Right hindlimb (tissue), 1 donor: ENCODE results near the gene RNF227.

Source experiments
- DNase-seq: peaks from one replicate; pipeline ENCODE4 v3.0.0-alpha.2; 2018

RNF227 gene

DNA sequence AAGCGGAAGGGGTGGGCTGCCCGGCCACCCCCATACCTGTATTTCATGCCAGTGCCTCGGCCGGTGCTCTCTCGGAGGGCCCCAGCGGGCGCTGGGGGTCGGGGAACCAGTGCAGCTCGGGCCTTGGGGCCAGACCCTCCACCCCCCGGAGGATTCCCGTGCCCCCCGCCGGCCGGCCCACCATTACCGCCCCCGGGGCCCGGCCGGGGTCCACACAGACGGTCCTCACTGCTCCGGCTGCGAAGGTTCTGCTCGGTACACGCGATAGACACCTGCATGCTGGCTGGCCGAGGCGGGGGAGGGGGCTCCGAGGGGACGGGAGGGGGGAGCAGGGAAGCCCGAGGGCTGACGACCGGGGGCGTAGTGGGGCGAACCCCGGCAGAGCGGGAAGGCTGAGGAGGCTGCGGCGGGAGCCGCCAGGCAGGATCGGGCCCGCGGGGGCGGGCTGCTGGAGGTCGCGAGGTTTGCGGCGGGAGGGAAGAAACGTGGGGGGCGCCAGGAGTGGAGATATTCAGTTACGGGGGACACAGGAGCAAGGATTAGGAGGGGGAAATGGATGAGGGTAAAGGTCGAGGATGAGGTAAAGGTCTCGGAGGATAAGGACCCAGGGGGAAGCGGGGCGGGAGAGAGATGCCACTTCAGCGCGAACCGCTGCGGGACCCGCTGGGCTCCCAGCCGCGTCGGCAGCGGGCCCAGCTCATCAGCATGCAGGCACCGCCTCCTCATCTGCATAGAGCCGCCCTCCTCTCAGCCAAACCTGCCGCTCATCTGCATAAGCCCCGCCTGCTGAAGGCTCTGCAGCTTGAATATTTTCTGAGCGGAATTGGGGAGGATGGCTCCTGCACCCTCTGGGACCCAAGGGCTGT is 13.3 kb upstream of the RNF227 start, which contains the start of gene KCNAB3:
Gene KCNAB3 (minus strand): TSS at position 699 of the 866 bp plus-strand sequence. CDS start 421 bp downstream, at position 278.
- peak; percentile 85 for DNase-seq

DNA sequence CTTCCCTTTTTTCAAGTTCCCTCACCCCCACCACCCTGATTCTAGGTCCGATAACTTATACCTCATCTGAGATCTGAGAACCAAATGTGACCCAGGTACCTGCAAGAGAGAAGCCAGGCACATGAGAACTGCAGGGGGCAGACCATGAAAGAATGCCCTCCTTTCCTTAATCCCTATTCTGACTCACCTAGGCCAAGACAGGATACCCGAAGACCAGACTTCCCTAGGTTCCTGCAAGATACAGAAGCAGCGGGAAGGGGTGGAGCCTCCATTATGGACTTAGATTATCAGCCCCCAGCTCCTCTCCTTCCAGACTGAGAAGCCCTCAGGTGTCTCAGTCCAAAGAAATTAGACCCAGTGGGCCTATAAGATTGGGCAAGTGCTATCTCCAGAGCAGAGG is 11.5 kb upstream of the RNF227 start:
- DNase-seq: no peak

- DNase-seq: peak; percentile 93
These were observed 6.9 kb upstream of the RNF227 start for GRCh38 chr17:7922845-7923628.

DNA sequence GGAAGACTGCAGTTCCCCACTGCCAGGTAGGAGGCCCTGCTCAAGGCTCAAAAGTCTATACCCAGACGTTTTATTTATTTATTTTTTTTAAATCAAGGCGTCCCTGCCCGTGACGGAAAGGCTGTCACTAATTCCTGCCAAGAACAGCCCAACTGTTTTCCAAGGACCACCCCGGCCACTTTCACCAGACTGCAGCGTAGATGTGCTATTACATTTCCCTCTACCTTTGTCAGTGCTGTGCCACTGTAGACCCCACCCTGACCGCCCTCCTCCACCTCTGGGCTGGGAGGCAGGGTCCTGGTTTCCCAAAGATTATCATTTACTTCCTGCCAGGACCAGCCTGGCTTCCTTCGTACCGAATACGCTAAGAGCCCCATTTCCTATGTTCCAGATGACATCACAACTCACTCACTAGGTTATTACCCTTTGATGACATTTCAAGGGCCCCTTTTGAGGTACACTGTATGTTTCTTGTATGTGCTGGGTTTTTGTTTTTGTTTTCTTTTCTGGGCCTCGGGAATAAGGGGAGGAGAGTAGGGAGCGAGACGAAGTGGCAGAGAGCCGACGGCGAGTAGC is 6.3 kb upstream of the RNF227 start:
- peak; percentile 34 for DNase-seq

DNA sequence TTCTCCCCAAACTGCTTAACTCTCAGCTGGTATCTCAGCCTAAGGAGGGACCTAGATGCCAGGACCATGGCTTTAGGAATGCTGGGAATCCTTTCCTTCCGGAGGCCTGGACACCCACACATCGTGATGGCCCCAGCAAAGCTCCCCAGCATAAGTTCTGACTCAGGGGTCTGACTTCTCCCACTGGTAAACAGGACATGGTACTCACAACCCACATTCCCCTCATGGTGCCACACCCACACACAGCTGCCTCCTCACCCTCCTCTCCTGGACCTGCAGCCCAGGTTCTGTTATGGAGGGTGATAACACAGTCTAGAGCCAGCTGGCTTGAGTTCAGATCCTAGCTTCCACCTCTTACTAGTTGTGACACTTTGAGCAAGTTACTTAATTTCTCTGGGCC is 719 bp upstream of the RNF227 start:
- DNase-seq: no peak

- no peak for DNase-seq
These were observed 245 bp upstream of the RNF227 start for GRCh38 chr17:7916385-7916682.

DNA sequence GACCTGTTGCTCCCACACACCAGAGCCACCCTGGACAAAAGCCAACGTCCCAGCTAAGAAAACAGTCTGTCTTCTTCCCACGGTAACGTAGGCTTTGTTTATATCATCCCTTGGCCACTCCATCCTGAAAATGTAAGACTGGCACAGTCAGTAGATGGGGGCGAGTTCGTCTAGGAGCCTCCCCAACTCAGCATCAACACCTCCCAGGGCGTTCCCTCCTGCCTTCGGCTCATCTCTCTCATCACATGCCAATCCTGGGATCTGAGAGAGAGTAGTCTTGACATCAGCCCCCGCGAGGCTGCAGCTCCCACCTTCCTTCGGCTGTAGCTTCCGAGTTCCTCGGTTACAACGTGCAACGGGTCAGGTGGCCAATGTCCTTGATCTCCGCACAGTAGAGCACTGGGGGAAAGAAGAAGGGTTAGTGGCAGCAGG is 894 bp downstream of the RNF227 start:
- no peak for DNase-seq

- DNase-seq: no peak
These were observed 3.1 kb downstream of the RNF227 start for GRCh38 chr17:7912927-7913524.

GRCh38 chr17:7911116-7911515 is 5.0 kb downstream of the RNF227 start:
- no peak for DNase-seq

DNA sequence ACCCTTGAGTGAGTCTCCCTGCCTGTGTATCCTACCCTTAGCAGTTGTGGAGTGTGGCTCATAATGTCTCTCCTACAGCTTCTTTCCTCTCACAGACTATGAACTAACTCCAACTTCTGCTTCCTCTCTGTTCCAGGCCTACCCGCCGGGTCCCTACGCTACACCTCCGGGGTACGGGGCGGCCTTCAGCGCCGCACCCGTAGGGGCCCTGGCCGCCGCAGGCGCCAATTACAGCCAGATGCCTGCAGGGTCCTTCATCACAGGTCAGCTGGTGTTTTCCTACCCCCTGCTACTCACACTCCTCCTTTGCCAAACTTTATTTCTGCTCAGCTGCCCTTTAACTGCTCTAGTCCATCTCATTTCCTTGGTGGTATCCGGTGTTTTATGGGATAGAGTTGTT is 5.4 kb downstream of the RNF227 start:
- no peak for DNase-seq

GRCh38 chr17:7910281-7910680 is 5.8 kb downstream of the RNF227 start:
- no peak for DNase-seq

DNA sequence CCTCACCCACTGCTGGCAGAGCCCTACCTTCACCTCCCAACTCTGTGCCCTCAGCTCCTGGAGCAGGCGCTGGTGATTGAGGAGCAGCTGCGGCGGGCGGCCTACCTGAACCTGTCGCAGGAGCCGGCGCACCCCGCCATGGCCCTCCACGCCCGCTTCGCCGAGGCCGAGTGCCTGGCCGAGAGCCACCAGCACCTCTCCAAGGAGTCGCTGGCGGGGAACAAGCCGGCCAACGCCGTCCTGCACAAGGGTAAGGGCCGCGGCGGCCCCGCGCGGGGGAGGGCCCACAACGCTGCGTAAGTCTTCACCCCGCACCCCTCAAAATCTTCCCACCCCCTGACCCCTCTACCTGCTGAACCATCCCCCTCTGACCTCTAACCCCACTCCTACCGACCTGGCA is 7.0 kb downstream of the RNF227 start:
- no peak for DNase-seq

- DNase-seq: no peak
These were observed 12.7 kb downstream of the RNF227 start for GRCh38 chr17:7903154-7904103.

DNA sequence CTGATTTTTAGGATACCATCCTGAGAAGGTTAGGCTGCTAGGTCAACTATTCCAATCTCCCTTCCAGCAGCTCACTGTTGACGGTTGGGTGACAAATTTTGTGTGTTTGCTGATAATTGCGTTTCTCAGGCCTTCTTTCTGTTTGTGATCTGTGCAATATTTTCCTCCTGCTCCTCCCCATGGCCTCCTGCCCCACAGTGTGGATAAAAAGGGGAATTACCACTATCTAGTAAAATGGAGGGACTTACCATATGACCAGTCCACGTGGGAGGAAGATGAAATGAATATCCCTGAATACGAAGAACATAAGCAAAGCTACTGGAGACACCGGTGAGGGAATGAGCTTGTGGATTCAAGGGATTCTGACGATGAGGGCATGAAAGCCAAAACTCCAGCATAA is 18.3 kb downstream of the RNF227 start:
- DNase-seq: peak; percentile 58

- no peak for DNase-seq
These were observed 19.0 kb downstream of the RNF227 start for GRCh38 chr17:7897090-7897489.

- no peak for DNase-seq
These were observed 21.2 kb downstream of the RNF227 start for GRCh38 chr17:7894866-7895265.

- DNase-seq: no peak
These were observed 21.9 kb downstream of the RNF227 start for GRCh38 chr17:7894226-7894625.

- peak; percentile 66 for DNase-seq
These were observed 22.8 kb downstream of the RNF227 start for GRCh38 chr17:7893187-7893880.

DNA sequence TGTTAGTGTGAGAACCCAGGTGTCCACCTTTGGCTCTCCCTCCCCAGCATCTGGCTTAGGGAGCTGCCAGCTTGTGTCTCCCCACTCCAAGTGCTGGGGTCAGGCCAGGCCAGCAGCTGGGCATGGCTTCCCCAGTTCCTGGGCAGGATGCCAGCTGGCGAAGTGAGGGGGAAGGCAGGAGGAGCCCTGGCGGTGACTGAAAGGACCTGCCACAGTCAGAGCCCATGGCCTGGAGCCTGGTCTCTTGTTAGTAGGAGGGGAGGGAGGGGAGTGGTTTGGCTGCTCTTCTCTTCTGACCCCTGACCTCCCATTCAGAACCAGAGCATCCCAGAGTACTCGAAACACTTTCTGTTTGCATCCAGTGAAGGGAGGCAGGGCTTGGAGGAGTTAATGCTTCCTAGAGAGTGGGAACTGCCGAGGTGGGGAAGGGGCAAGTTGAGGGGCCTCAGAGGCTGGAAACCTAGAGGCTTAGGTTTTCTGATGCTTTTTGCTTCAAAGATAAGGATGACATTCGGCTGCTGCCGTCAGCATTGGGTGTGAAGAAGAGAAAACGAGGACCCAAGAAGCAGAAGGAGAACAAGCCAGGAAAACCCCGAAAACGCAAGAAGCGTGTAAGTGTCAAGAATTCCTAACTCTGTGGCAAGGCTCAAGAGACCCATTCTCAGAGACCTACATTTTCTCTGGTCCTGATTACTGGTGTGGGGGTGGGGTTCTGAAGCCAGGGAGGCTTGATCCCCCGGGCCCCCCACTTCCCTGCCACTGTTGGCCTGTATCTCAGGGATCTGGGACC is 26.7 kb downstream of the RNF227 start:
- DNase-seq: peak; percentile 95

DNA sequence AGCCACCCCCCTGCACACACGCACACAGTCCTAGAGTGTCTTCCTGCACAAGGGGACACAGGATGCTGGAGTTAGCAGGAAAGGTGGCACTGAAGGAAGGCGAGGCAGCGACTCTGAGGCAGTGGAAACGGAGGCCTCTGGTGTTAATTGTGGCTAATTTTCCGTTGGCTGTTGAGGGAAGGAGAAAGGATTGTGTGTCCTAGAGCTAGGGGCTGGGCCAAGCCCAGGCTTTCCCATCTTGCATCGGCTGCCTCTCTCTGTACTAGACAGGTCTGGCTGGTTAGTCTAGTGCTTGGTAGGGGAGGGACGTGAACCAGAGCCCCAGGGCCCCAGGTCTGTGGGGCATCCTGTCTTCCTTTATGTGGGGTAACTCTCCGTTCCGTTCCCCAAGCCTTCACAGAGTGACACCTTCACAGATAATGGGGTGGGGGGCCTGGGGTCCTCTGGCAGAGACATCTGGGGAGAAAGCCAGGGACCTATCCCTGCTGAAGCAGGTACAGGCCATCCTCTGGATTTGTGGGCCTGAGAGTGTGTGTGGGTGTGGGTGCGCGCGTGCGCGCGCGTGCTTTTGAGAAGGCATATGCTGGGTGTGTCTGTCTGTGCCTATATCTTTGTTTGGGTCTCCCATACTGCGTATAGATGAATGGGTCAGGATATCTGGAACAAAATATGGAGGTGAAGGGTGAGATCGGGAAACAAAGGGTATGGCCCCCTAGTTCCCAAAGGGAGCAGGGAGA is 27.7 kb downstream of the RNF227 start, which contains the start of gene CHD3:
Gene CHD3 (plus strand): TSS at position 606 of the 737 bp plus-strand sequence. CDS start 212 bp downstream, outside the sequence.
- DNase-seq: no peak
